Cardiac fibroblast (primary cell): ENCODE results near the gene ENDOV.

ENCODE experiments used
- DNase-seq, 2 donors: peaks; one replicate each; pipeline versions ENCODE4 v3.0.0 to v3.0.0-alpha.2; 2010; ENCODE audit warnings: low read depth in 2 of 2
- H3K4me3 ChIP-seq, 2 donors: replicated peaks in 1 of 2; 1 replicate in 1 of 2; 2 replicates in 1 of 2; pipeline ENCODE4 v1.5.1; 2011; ENCODE audit warnings: low read depth in 2 of 2, low read length in 2 of 2, mild to moderate bottlenecking in 2 of 2, moderate library complexity in 1 of 2
- CTCF ChIP-seq: IDR thresholded peaks from one replicate; pipeline ENCODE4 v1.5.1; 2011; ENCODE audit warnings: low read depth, mild to moderate bottlenecking, low read length, inconsistent platforms

The ENDOV gene

DNA sequence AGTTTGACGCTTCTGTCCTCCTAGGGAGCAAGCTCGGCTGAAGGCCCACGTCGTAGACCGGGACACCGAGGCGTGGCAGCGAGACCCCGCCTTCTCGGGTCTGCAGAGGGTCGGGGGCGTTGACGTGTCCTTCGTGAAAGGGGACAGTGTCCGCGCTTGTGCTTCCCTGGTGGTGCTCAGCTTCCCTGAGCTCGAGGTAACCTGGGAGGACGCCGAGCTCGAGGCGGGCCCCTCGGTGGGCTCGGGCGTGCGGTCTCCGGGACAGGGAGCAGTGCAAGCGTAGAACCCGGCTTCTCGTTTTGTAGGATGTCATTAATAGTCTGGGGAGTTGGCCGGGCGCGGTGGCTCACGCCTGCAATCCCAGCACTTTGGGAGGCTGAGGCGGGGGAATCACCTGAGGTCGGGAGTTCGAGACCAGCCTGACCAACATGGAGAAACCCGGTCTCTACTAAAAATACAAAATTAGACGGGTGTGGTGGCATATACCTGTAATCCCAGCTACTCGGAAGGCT, 715 bp downstream of the ENDOV start:
- no peak for TF ChIP-seq CTCF
- peak overlapping the region; percentile 95 to 99 for H3K4me3 ChIP-seq
- no peak for DNase-seq

DNA sequence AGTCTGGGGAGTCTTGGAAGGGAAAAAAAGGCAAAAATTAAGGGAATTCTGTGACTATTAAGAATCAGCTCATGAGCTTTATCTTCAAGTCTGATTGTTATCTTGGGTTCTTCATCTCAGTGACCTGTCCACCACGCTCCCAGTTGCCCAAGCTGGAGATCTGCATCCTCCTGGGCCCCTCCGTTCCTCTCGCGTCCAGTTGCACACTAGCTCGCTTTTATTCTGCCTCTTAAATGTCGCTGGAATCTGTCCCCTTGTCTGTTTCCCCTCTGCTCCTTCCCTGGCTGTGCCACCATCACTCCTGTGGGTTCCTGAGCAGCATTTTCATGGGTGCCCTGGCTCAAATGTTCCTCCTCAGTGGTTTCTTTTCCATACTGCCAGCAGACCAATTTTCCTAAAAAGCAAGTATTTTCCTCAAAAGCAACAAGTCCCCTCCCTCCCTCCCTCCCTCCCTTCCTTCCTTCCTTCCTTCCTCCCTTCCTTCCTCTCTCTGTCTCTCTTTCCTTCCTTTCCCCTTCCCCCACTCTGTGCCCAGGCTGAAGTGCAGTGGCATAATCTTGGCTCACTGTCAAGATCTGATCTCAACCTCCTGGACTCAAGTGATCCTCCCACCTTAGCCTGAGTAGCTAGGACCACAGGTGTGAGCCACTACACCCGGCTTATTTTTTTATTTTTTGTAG, 1.4 kb downstream of the ENDOV start:
- TF ChIP-seq CTCF = no peak
- H3K4me3 ChIP-seq = peak overlapping the region; percentile 95 to 99
- no peak for DNase-seq

DNA sequence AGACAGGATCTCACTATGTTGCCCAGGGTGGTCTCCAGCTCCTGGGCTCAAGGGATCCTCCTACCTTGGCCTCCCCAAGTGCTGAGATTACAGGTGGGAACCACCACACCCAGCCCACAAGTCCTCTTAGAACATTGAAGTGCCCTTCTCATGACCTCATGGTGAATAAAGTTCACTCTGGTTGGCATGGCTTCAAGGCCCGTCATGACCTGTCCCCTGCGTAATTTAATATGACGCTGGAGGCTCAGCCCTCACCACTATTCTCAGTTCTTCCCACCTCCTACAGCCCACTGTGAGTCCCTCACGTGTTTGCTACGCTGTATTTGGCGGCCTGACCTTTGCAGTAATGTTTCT, 1.9 kb downstream of the ENDOV start:
- TF ChIP-seq CTCF = no peak
- H3K4me3 ChIP-seq = no peak overlapping the region
- no peak for DNase-seq

DNA sequence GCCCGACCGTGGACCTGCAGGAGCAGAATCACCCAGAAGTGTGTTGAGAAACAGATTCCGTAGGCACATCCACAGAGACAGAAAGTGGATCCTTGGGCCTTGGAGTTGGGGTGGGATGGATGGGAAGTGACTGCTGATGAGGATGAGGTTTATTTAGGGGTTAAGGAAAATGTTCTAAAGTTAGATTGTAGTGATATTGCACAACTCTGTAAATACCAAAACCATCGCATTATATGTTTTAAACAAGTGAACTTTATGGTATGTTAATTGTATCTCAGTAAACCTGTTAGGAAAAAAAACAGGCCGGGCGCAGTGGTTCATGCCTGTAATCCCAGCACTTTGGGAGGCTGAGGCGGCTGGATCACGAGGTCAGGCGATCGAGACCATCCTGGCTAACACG, 3.6 kb downstream of the ENDOV start:
- H3K4me3 ChIP-seq = no peak overlapping the region
- no peak for TF ChIP-seq CTCF
- DNase-seq = no peak

- no peak for TF ChIP-seq CTCF
- no peak for DNase-seq
- no peak overlapping the region for H3K4me3 ChIP-seq
Measured at GRCh38 chr17:80419255-80419654, 4.3 kb downstream of the ENDOV start.

GRCh38 chr17:80421381-80422090, 6.6 kb downstream of the ENDOV start:
- H3K4me3 ChIP-seq = no peak overlapping the region
- no peak for TF ChIP-seq CTCF
- no peak for DNase-seq

DNA sequence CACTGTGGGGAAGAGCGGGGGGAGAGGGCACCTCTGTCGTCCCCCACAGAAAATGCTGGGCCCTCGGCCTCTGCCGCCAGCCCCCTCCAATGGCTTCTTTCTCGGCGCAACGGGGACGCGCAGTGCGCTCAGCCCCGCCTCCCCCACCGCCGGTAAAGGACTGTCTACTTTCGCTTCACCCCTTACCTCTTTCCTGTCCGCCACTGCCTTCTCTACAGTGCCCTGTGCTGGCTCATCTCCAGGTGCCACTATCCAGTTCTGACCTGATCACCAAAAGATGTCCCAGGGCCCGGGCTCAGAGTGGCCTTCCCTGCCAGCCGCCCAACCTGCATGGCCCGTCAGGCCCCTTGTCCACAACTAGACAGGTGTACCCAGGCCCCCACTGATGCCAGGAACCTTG, 7.3 kb downstream of the ENDOV start:
- TF ChIP-seq CTCF = no peak
- no peak for DNase-seq
- no peak overlapping the region for H3K4me3 ChIP-seq
